OCI-LY3 (cell line): ENCODE results near the gene KCNA10.

Experiments
- H2AFZ ChIP-seq: fragments of 200-600, 300-600 bp; shearing (Covaris generic); 2 replicates; pipeline ENCODE4 v1.6.0; 2014; ENCODE audit warnings: antibody characterized with exemption, low read depth, low read length
- H3K27ac ChIP-seq: fragments of 200-600, 300-600 bp; sonication (generic); 2 replicates; pipeline ENCODE4 v1.5.1; 2014; ENCODE audit warnings: mild to moderate bottlenecking, low read length, moderate library complexity, mixed read lengths
- H3K27me3 ChIP-seq: fragments of 200-600, 300-600 bp; sonication (generic); 2 replicates; pipeline ENCODE4 v1.6.1; 2014; ENCODE audit warnings: low read depth, low read length, mixed read lengths
- H3K36me3 ChIP-seq: fragments of 200-600, 300-600 bp; sonication (generic); replicated peaks from 2 replicates; pipeline ENCODE3; 2014; ENCODE audit warnings: low read depth, low read length, mixed read lengths
- H3K4me1 ChIP-seq: fragments of 300-600, 200-600 bp; sonication (generic); 2 replicates; pipeline ENCODE4 v1.6.1; 2014; ENCODE audit warnings: low read length, mixed read lengths
- H3K4me2 ChIP-seq: fragments of 200-600, 300-600 bp; sonication (generic); 2 replicates; pipeline ENCODE4 v1.6.1; 2014; ENCODE audit warnings: low read length, mixed read lengths
- H3K4me3 ChIP-seq: fragments of 300-600, 200-600 bp; sonication (generic); 2 replicates; pipeline ENCODE4 v1.5.1; 2014; ENCODE audit warnings: antibody characterized with exemption, mild to moderate bottlenecking, low read length, moderate library complexity
- H3K79me2 ChIP-seq: fragments of 300-600, 200-600 bp; shearing (Covaris generic); 2 replicates; pipeline ENCODE4 v1.6.1; 2014; ENCODE audit warnings: mild to moderate bottlenecking, low read length, mixed read lengths
- H3K9ac ChIP-seq: fragments of 300-600, 200-600 bp; shearing (Covaris generic); 2 replicates; pipeline ENCODE4 v1.6.0; 2014; ENCODE audit warnings: mild to moderate bottlenecking, low read length, moderate library complexity
- H3K9me3 ChIP-seq: fragments of 200-600, 300-600 bp; shearing (Covaris generic); 2 replicates; pipeline ENCODE4 v1.6.1; 2014; ENCODE audit warnings: low read length, mixed read lengths; ENCODE audit not compliant: insufficient read depth
- H4K20me1 ChIP-seq: fragments of 200-600, 300-600 bp; sonication (generic); 2 replicates; pipeline ENCODE4 v1.6.1; 2016; ENCODE audit warnings: low read length, mixed read lengths; ENCODE audit not compliant: insufficient read depth
- CTCF ChIP-seq: fragments of 200-600, 300-600 bp; sonication (generic); IDR thresholded peaks from 2 replicates; pipeline ENCODE4 v1.5.1; 2014; ENCODE audit warnings: antibody characterized with exemption, low read length, low read depth
- EZH2phosphoT487 ChIP-seq: fragments of 200-600 bp; shearing (Covaris generic); IDR thresholded peaks from 2 replicates; pipeline ENCODE4 v1.6.1; 2018; ENCODE audit warnings: antibody characterized with exemption, mixed run types, low read depth

The KCNA10 gene

GRCh38 chr1:110525249-110525595 lies 6.2 kb upstream of the KCNA10 start:
- Histone ChIP-seq H4K20me1 (no peaks in the 10 kb centered on the region), H3K4me3 (no peak overlapping the region), H3K36me3 (no peaks in the 10 kb centered on the region), H3K4me2 (no peak overlapping the region), H3K79me2 (no peaks in the 10 kb centered on the region), H3K27ac (no peak overlapping the region), H3K9ac (no peak overlapping the region), H2AFZ (no peak overlapping the region), H3K9me3 (no peaks in the 10 kb centered on the region), H3K27me3 (peaks cover 18% of the 10 kb centered on the region), H3K4me1 (no peaks in the 10 kb centered on the region)
- TF ChIP-seq EZH2phosphoT487: no peak
- no peak for TF ChIP-seq CTCF

- Histone ChIP-seq H3K4me3 (peak overlapping the region; percentile 50), H3K27ac (no peak overlapping the region), H3K4me2 (peak overlapping the region; percentile 53), H3K27me3 (peaks cover 18% of the 10 kb centered on the region), H4K20me1 (no peaks in the 10 kb centered on the region), H3K4me1 (no peaks in the 10 kb centered on the region), H3K9me3 (no peaks in the 10 kb centered on the region), H3K9ac (no peak overlapping the region), H3K79me2 (no peaks in the 10 kb centered on the region), H2AFZ (peak overlapping the region; percentile 47; the same call in 1 of the 2 replicates), H3K36me3 (no peaks in the 10 kb centered on the region)
- peak; percentile 74 for TF ChIP-seq CTCF
- no peak for TF ChIP-seq EZH2phosphoT487
Observed at GRCh38 chr1:110524311-110525248, 5.6 kb upstream of the KCNA10 start.

GRCh38 chr1:110523011-110523410 lies 4.0 kb upstream of the KCNA10 start:
- H3K9me3 ChIP-seq: no peaks in the 10 kb centered on the region
- H3K27me3 ChIP-seq: peaks cover 18% of the 10 kb centered on the region
- no peak overlapping the region for H3K9ac ChIP-seq
- TF ChIP-seq CTCF (no peak), EZH2phosphoT487 (no peak)
- H3K4me2 ChIP-seq: no peak overlapping the region
- no peak overlapping the region for H2AFZ ChIP-seq
- H3K4me1 ChIP-seq: no peaks in the 10 kb centered on the region
- H4K20me1 ChIP-seq: no peaks in the 10 kb centered on the region
- no peaks in the 10 kb centered on the region for H3K36me3 ChIP-seq
- no peak overlapping the region for H3K27ac ChIP-seq
- no peaks in the 10 kb centered on the region for H3K79me2 ChIP-seq
- H3K4me3 ChIP-seq: no peak overlapping the region

GRCh38 chr1:110522560-110522959 lies 3.6 kb upstream of the KCNA10 start:
- no peaks in the 10 kb centered on the region for H3K79me2 ChIP-seq
- no peaks in the 10 kb centered on the region for H3K4me1 ChIP-seq
- no peaks in the 10 kb centered on the region for H3K36me3 ChIP-seq
- H2AFZ ChIP-seq: no peak overlapping the region
- no peaks in the 10 kb centered on the region for H4K20me1 ChIP-seq
- no peak overlapping the region for H3K9ac ChIP-seq
- no peak overlapping the region for H3K4me3 ChIP-seq
- no peak overlapping the region for H3K4me2 ChIP-seq
- TF ChIP-seq EZH2phosphoT487: no peak
- TF ChIP-seq CTCF: no peak
- peaks cover 18% of the 10 kb centered on the region for H3K27me3 ChIP-seq
- H3K9me3 ChIP-seq: no peaks in the 10 kb centered on the region
- H3K27ac ChIP-seq: no peak overlapping the region
